GM19467 (cell line): ENCODE results near the gene NRXN3.

ENCODE experiments used
- ATAC-seq: cut with Tn5 transposase; IDR thresholded peaks from one replicate; pipeline ENCODE4 v1.9.1; 2021; ENCODE audit warnings: mild to moderate bottlenecking, moderate library complexity; ENCODE audit not compliant: unreplicated experiment

Gene NRXN3

DNA sequence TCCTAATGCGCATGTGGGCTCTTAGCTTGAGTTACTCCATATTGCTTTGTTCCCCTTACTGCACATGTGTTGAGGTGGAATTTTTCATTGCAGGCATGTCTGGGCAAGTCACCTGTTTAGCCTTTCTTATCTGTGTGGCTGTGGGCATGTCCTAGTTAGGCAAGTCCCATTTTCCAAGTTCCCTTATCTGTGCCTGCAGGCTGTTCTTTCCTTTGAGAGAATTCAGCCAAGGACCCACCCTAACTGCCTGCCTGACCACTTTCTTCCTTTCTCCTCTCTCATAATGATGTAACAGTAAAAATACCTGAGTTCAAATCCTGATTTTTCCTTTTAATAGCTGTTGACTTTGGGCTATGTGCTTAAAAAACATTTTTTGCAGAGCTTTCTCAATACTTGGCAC lies 870.6 kb downstream of the NRXN3 start:
- no peak for ATAC-seq

DNA sequence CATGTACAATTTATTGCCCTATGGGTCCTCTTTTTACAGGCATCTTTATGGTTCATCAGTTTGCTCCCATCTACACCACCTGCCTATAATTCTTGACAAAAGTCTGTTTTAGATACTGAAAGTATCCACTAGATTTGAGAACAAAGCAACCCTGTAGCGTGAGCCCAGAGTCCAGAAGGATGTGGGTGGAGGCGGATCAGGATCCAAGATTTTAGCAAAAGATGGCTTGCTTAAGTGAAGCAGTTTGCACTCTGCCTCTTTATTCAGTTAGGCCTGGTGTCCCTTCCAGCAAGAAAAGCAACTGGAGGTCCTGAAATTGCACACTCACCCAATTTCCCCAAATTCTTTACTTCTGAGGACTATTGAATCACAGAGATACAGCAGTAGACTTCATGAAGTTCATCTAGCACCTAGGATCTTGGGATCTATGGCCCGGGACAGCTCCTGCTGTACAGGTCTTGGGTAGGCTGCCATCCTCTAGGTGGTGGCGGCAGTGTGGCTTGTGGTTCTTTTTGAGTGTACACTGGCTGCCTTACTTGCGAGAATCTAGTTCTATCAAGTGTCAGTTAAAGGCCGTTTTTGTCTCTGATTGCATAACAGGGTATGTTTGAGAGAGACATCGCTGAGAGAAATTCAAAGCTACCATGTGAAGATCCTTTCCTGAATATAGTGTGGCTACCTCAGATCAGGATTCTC lies 873.2 kb downstream of the NRXN3 start:
- ATAC-seq: no peak

DNA sequence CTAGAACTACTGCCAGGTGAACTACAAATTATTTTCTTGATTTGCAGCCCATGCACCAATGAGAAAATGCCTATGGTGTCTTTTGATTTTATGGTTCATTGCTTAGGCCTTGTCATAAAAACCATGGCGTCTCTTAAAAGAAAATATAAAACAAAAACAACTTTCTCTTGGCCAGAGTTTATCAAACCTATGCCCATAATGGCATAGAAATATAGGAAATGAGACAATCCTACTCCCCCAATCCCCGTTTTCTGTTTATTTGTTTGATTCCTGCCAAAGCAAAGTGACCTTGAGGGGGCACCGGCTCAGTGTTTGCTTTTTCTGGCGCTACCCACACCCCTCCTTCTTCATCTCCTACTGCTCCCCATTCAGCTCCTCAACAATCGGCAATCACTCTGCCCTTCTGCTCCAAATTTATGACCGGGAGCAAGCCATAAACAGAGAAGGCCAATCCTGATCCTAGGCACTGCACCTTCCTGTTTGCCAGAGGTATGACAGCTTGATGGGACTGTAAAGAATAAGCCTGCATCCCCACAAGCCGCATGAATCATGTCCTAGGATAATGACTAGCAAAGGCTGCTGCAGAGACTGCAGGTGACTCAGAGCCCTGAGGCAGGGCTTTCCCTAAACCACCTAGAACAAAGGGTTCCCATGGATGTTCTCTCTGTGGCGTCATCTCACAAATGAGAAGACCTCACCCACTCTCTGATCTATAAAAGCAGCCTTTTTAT lies 874.9 kb downstream of the NRXN3 start:
- no peak for ATAC-seq

DNA sequence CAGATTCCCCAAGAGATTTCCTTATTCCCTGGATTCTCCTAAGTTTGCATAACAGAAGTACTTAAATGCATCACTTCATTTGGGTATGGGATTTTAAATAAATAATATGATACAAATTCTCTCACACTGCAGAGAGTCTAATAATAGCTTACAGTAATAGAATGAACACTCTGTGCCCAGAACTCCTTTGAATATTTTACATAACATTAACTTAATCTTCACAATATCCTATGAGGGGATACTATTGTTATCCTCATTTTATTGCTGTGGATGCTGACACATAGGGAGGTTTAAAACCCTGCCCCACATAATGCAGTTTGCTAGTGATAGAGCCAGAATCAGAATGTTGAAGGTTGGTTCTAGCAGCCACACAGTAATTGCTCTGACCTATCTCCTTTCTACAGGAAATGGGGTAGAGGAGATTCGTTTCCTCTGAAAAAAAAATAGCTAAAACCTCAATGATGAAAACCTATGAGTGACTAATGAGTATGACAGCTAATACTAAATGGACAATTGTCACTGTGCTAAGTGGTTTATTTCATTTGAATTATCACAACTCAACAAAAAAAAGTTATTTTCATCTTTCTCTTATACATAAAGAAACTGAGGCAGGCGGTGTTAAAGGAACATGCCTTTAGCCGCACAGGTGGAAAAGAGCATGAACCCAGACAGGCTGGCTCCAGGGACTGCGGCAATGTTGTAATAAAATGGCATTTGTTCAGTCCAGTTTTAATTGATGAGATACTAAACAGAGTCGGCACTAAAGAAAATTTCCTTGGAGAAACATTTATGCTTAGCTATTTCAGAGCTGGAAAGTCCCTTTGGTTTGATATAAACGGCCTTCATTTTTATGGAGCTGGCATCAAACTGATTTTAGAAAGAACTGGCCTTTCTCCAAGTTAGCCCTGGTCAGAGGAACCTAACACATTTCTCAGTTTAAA lies 880.9 kb downstream of the NRXN3 start:
- ATAC-seq: no peak

DNA sequence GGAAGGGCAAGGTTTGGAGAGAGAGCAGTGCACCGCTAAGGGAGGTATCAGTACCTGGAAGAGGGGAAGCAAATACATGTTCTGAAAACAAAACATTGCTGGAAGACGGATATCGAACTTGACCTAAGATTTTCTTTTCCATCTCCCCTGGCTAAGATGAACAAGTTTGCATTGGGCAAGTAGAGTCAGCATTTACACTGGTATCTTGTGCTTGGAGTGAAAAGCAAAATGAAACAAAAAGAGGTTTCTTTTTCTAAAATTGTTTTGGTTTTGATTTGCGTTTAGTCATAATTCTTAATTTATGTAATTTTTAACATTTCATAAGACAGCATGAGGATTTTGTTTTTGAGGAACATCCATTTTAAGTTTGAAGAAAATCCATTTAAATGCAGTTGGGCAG lies 881.6 kb downstream of the NRXN3 start:
- ATAC-seq: no peak

DNA sequence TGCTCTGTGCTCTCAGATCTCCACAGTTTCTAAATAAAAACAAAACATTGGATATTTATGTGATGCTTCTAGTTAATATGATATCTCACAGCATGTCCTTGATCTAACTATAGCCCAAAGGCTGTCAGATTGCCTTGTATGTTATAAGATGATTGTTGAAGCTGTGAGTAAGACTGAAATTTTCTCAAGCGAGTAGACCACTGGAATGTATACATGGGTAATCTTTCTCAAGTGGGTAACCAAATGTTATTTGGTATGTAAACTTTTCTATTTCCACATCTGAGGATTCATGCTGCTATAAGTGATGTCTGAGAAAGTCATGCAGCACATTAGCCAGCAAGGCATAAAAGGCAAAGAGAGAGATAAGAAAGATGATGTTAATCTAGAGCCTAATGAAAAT lies 886.7 kb downstream of the NRXN3 start:
- ATAC-seq: no peak

DNA sequence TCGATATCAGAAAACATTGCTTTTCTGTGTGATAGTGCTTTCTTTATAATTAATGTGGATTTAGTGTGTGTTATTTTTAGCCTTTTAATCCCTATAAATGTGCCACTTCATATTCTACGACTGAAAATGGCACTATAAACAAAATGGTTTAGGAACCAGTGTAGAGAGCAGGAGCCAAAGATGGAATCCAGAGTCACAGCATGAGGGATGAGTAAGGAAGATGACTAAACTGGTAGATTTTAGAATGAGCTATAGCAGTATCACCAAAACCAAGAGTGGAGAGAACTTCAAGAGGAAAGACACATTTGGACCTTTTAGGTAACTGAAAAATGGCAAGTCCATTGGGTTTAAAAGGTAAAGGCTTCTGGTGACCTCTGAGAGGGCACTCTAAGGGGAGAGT lies 887.2 kb downstream of the NRXN3 start:
- ATAC-seq: no peak

DNA sequence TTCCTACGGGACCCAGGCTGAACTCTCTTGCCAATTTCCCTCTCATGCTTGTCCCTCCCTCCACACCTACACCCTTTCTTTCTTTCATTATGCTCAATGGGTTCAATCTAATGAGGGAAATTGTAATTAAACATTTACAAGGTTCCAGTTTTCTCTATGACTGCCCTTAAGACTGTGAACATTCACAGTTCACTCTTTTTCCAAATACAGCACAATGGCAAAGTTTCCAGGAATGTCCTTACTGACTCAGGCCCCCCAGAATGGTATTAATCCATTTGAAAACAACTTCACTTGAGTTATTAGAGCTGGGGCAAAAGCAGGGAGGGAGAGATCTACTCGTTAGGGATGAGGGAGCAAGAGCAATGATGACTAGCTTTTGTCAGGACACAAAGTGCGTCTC lies 892.1 kb downstream of the NRXN3 start:
- ATAC-seq: no peak

DNA sequence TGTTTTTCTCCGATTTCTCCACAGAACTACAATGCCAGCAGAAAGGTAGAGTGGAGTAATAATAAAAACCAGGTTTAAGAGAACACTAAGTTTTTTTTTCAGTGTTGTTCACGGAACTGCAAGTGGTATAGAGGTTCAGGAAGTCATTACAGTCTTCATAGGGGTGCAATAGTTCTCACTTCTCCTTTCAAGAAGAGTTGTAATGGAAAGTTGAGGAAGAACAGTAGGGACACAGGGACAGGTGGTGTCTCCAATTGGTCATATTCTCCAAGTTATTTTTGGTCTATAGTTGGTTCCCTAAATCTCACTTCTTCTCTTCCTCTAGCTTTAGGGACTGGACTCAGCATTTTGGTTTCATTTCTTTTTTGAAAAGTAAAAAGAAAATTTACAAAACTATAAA lies 894.0 kb downstream of the NRXN3 start:
- no peak for ATAC-seq

DNA sequence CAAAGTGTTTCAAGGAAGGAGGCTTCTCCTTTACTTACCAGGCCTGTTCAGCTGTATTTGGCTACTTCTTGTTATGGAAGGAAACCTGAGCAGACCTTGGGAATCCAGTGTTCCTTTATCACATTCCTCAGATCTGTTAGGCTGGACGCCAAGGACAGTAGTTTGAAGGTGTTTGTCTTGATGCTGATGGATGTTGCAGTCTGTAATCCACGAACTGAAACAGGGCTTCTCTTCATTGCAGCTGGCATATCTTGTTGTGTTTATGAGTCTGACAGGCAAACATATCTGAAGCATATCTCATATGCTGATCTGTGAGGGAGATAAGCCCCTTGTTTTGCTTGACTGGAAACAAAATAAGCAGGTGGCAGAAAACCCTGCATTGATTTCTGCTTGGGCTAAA lies 904.3 kb downstream of the NRXN3 start:
- ATAC-seq: no peak

DNA sequence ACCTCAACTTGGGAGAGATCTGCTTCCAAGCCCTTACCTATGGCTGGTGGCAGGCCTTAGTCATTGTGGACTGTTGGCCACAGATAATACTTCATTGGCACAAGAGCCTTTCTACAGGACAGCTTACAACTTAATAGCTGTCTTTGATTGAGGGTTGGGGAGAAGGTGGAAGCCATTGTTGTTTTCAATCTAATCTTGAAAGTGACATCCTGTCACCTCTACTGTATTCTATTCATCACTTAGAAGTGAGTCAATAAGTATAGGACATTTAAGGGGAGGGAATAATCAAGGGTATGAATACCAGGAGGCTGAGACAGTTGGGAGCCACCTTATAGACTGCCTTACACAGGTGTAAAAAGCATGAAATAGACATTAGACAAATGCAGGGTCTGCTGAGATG lies 906.3 kb downstream of the NRXN3 start:
- no peak for ATAC-seq

DNA sequence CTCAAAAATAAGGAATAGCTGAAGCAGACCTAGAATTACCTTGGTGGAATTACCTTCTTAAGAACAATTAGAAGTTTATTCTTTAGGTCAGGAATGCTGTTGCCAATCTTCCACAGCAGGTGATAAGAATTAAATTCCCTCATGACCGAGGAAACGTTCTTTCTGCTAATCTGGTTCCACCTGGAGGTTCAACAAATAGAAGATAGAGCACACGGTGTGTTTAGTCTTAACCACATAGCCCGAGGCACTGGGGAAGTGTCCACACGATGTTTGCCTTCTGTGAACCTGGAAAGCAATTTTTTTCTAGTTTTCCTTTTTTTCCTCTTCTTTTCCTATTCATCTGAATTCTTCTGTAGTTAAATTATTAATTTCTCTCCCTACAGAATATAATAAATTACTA lies 906.9 kb downstream of the NRXN3 start:
- ATAC-seq: no peak

DNA sequence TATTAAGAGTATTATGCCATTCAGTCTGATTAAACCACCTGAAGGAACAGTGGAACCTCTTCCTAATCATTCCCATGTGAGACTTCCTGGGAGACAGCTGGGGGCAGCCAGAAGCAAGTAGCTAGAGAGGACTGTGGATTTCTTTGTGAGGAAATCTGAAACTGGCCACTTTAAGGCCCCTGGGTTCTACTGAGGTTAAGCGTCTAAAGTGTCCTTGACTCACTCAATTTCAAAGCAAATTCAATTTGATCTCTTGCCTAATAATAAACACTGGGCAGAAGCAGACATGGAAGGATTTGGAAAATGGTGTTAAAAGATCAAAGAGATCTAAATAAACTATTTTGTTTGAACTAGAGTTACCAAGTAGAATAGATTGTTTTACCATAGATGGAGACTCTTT lies 909.9 kb downstream of the NRXN3 start:
- no peak for ATAC-seq

DNA sequence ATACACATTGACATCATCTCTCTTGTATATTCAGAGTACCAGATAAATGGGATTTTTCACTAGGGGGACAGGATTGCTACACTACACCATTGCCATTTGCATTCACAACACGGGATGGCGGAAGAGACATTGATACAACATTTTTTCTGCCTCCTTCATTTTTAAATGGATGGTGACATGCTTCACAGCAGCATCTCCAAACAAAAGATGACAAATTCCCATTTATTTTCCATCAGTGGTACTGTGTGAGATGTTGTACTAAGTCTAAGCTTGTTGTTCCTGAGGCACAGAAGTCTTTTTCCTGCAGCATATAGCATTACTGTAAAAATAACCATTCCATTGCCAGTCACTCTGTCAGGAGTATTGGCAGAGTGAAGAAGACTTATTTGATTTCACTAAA lies 912.7 kb downstream of the NRXN3 start:
- no peak for ATAC-seq

DNA sequence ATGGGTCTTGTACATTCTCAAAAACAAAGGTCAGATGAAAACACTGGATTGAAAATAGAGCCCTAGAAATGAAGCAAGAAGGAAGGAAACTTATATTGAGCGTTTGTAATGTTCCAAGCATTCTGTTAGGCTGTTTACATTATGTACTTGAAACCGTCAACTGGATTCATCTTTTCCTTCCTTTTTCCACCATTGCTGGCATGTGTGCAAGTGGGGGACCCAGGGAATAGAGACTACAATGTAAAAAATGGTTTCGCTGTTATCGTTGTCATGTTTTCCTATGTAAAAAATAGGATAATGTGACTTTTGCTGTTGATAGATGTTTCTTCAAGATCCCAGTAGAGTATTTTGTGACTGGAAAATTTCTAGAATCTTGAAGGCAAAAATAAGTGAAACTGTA lies 913.2 kb downstream of the NRXN3 start:
- ATAC-seq: no peak

DNA sequence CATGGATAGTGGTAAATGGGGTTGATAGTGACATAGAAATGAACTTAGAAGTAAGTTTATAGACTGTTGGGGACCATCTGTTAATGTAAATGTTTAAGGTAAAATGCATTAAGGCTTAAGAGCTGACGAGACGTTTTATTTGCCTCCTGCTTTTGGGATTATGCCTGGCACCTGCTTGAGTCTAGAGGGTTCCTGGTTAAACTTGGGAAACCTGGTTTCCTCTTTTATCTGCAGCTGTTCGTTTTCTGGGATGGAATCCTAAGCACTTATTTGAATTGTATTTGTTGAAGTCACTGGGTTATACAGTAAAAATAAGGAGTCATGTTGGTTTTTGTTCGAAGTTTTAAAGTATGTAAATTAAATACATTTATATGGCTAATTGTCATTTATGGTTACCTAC lies 914.7 kb downstream of the NRXN3 start:
- no peak for ATAC-seq

DNA sequence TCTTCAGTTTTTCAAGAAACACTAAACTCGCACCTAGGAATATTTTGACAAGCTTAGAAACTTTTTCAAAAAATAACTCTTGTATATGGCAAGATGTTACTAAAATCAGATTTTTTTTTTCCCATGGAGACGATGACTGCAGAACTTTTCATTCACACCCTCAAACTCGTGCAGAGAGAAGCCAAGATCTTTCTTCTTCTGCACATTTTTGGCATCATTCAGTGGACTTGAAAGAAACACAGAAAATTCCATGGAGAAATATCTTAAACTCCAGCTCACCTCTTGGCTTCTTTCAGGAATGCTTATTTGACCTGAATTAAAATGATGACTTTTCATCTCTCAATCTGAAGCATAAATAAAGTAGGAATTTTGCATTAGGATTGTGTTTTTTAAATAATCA lies 919.4 kb downstream of the NRXN3 start:
- no peak for ATAC-seq

DNA sequence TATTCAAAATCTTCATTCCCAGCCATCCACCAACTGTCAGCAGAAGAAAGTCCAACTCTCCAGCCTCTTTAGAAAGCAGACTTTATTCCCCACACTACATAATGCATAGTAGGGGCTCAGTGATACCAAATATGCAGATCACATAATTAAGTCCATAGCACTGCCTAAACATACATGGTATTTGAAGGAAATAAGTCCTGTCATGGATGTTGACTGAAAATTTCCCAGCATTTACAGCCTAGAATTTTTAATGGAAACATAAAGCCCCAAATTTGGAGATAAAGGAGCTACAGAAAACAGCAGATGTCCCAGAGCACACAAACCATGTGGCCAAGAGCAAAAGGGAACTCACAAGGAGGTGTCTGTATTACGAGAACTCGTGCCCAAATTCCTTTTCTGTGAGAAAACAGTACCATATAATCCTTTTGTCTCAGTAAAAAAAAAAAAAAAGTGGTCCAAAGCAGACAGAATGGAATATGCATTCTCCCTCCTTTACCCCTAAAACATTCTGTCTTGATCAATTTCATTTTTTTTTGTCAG lies 920.5 kb downstream of the NRXN3 start:
- no peak for ATAC-seq

DNA sequence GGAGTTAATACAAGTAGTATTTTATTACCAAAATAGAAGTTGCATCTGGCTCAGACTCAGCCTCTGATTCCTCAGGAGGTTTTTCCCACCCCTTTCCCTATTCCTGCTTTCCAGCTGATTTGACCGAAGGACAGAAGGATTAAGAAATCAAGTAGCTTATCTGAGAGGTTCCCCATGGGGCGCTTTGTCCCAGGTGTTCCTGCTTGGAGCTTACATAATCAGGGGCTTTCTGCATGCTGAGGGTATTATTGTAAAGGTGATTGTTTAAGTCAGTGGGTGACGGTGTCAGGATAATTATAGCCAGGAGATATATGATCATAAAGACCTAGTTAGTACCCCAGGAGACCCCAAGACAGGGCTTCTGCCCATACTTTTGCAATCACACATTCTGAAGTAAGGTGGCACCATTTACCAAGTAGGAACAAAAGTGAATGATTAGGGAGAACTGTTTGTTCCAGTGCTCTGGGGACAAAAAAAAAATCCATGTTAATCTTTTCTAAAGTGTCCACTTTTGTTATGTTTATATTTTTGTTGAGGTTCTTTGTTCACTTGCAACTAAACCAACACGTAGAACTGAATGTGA lies 921.3 kb downstream of the NRXN3 start:
- no peak for ATAC-seq

DNA sequence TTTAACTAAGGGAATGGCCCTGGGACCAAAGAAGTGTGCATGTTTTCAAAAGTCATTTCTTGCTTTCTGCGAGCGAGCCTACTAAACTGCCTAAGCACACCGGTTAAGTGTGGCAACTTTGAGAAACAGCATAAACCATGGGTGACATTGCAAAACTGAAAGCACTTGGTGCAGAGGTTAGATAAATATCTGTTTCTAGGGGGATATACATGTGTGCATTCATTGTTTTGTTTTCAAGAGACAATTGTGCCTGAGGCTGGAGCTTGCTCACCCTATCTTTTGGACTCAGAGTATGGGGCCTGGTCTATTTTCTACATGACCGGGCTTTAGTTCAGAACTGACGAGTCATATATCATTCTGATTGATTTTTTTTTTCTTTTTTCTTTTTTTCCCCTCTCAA lies 923.4 kb downstream of the NRXN3 start:
- no peak for ATAC-seq

DNA sequence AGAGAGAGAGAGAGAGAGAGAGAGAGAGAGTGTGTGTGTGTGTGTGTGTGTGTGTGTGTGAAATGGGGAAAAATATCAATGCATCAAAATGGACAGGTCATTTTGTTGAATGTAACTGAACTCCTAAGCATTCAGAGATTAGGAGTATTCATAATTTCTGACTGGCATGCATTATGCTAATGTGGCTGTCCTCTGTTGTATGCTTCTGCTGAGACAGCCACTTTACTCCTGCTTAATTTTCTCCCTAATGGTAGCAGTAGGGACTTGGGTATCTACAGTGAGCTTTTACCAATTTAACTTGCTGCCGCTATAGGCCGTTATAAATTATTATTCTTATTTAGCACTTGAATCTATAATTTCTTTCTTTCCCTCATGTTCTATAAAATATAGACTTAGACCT lies 924.8 kb downstream of the NRXN3 start:
- ATAC-seq: no peak
